Glomerular endothelial cell (primary cell): ENCODE measurements around the gene LY6G6D. TPM values are rescaled to one million over a fixed set of nuclear protein-coding genes. Genes with fewer than 3 reads are reported as not detected.

Experiments
- DNase-seq: peaks from one replicate; pipeline ENCODE4 v3.0.0-alpha.2; 2011; ENCODE audit warnings: low read depth, low spot score; ENCODE audit errors: extremely low read depth
- total RNA-seq: library from RNA; depleted of rRNA; stranded (reverse); fragments of >200 nt; gene quantifications from 2 replicates; pipeline ENCODE4 v1.2.3, GENCODE V29; 2015

The LY6G6D gene
- total RNA-seq, 1 donor from 2014 or later = not detected

- DNase-seq = no peak
These were observed 46.2 kb downstream of the LY6G6D start for GRCh38 chr6:31761343-31761742.

- no peak for DNase-seq
These were observed 47.2 kb downstream of the LY6G6D start, which contains the start of gene SAPCD1 for GRCh38 chr6:31762356-31762755. Gene SAPCD1 (plus strand): TSS chr6:31762656. CDS start chr6:31763055, 399 bp downstream.

DNA sequence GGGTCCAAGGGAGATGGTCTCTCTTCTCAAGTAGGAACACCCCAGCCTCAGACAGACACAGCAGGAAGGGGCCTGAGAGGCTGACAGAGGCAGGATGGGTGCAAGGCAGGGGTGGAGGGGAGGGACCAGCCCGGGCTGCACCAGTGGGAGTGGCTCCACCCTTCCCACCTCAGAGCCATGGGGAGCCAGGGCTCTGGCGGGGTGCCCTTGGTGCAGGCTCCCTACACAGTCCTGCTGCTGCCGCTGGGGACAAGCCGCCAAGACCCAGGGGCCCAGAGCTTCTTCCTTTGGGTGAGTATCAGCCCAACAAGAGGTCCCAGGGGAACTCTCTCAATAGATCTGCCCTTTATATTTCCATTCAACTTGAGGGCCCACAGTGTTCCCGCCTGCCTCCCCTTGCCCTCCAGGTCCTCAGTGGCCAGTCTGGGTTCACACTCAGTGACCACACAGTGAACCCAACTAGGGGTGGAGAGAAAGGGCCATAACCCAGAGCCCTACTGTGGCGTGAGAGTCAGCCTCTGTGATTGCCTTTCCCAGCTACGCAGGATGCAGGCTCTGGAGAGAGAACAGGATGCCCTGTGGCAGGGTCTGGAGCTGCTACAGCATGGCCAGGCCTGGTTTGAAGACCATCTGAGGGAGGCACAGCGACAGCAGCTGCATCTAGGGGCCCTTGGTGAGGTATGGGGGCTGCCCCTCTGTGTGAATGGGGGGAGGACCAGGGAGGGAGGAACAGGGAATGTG lies 47.9 kb downstream of the LY6G6D start:
- no peak for DNase-seq

- DNase-seq = no peak
These were observed 48.4 kb downstream of the LY6G6D start for GRCh38 chr6:31763619-31763940.

- no peak for DNase-seq
These were observed 49.0 kb downstream of the LY6G6D start for GRCh38 chr6:31764198-31764597.

- DNase-seq = no peak
These were observed 50.4 kb downstream of the LY6G6D start for GRCh38 chr6:31765559-31765909.

GRCh38 chr6:31765910-31766794 lies 51.0 kb downstream of the LY6G6D start:
- DNase-seq = no peak

DNA sequence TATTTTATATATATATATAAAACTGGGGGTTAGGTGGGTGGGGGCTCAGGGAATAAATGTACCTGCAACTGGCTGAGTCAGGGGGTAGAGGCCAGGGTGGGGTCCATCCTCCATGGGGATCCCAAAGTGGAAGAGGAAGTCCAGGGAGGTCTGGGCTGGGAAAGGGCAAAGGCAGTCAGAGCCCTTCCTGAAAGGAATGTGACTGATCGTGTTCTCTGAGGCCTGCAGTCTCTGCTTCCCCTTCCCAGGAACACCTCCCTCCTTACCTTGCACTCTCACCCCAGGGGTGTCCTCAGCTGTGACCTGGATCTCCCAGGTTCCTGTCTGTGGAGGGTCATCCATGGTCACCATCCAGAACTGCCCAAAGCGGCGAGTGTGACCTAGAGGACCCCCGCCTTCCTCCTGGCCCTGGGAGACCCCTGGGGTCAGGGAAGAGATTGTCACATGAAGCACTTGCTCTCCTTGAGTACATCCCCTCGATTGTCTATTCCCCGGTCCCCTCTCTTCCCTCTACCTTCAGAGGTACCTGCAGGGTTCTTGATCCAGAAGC lies 52.0 kb downstream of the LY6G6D start:
- DNase-seq = no peak

Other genes starting within 250 kb of the LY6G6D start
- 14.5 and 19.1 TPM in 2 replicates for gene MICB, start 217.2 kb upstream of the LY6G6D start, total RNA-seq
- gene MCCD1, start 186.4 kb upstream of the LY6G6D start, total RNA-seq = not detected in 2 replicates
- gene DDX39B, start 173.3 kb upstream of the LY6G6D start, total RNA-seq = 230 and 249 TPM in 2 replicates
- gene ATP6V1G2, start 168.7 kb upstream of the LY6G6D start, total RNA-seq = 0.18 and 1.2 TPM in 2 replicates
- 20.6 and 27.7 TPM in 2 replicates for gene NFKBIL1, start 167.7 kb upstream of the LY6G6D start, total RNA-seq
- gene LTA, start 143.1 kb upstream of the LY6G6D start, total RNA-seq = 0.53 TPM in 1 of 2 replicates, not detected in the other
- 0.88 and 4.4 TPM in 2 replicates for gene TNF, start 139.8 kb upstream of the LY6G6D start, total RNA-seq
- gene LTB, start 132.9 kb upstream of the LY6G6D start, total RNA-seq = 16.5 and 41.8 TPM in 2 replicates
- 0.87 and 0.99 TPM in 2 replicates for gene LST1, start 129.1 kb upstream of the LY6G6D start, total RNA-seq
- gene NCR3, start 122.3 kb upstream of the LY6G6D start, total RNA-seq = not detected in 2 replicates
- gene AIF1, start 100.1 kb upstream of the LY6G6D start, total RNA-seq = not detected in 2 replicates
- gene PRRC2A, start 94.6 kb upstream of the LY6G6D start, total RNA-seq = 125 and 166 TPM in 2 replicates
- gene BAG6, start 62.7 kb upstream of the LY6G6D start, total RNA-seq = 259 and 375 TPM in 2 replicates
- not detected in 2 replicates for gene APOM, start 59.5 kb upstream of the LY6G6D start, total RNA-seq
- 19.1 and 19.6 TPM in 2 replicates for gene C6orf47, start 54.6 kb upstream of the LY6G6D start, total RNA-seq
- 13.0 and 14.5 TPM in 2 replicates for gene GPANK1, start 50.4 kb upstream of the LY6G6D start, total RNA-seq
- gene CSNK2B, start 49.3 kb upstream of the LY6G6D start, total RNA-seq = 292 and 314 TPM in 2 replicates
- gene LY6G5B, start 45.4 kb upstream of the LY6G6D start, total RNA-seq = 2.6 and 7.9 TPM in 2 replicates
- gene LY6G5C, start 34.3 kb upstream of the LY6G6D start, total RNA-seq = 3.7 and 4.1 TPM in 2 replicates
- 35.7 and 49.2 TPM in 2 replicates for gene ABHD16A, start 12.0 kb upstream of the LY6G6D start, total RNA-seq
- gene LY6G6F, start 8.5 kb upstream of the LY6G6D start, total RNA-seq = not detected in 2 replicates
- gene LY6G6C, start 6.4 kb downstream of the LY6G6D start, total RNA-seq = not detected in 2 replicates
- gene MPIG6B, start 8.0 kb downstream of the LY6G6D start, total RNA-seq = not detected in 2 replicates
- gene DDAH2, start 14.0 kb downstream of the LY6G6D start, total RNA-seq = 110 and 138 TPM in 2 replicates
- 541 and 655 TPM in 2 replicates for gene CLIC1, start 21.2 kb downstream of the LY6G6D start, total RNA-seq
- 3.7 and 18.7 TPM in 2 replicates for gene MSH5, start 24.7 kb downstream of the LY6G6D start, total RNA-seq
- gene SAPCD1, start 47.3 kb downstream of the LY6G6D start, total RNA-seq = 3.3 and 3.9 TPM in 2 replicates
- gene VWA7, start 62.0 kb downstream of the LY6G6D start, total RNA-seq = 0.34 and 0.58 TPM in 2 replicates
- gene VARS1, start 80.4 kb downstream of the LY6G6D start, total RNA-seq = 90.9 and 105 TPM in 2 replicates
- 45.3 and 74.3 TPM in 2 replicates for gene LSM2, start 91.6 kb downstream of the LY6G6D start, total RNA-seq
- 0.44 and 0.53 TPM in 2 replicates for gene HSPA1L, start 99.9 kb downstream of the LY6G6D start, total RNA-seq
- gene HSPA1A, start 100.2 kb downstream of the LY6G6D start, total RNA-seq = 140 and 161 TPM in 2 replicates
- 76.3 and 95.3 TPM in 2 replicates for gene HSPA1B, start 112.4 kb downstream of the LY6G6D start, total RNA-seq
- gene NEU1, start 147.5 kb downstream of the LY6G6D start, total RNA-seq = 82.6 and 83.5 TPM in 2 replicates
- 0.05 and 1.7 TPM in 2 replicates for gene SLC44A4, start 163.6 kb downstream of the LY6G6D start, total RNA-seq
- 39.0 and 46.4 TPM in 2 replicates for gene EHMT2, start 182.3 kb downstream of the LY6G6D start, total RNA-seq
- gene ZBTB12, start 186.7 kb downstream of the LY6G6D start, total RNA-seq = 1.7 TPM in 2 replicates
- not detected in 2 replicates for gene C2, start 212.4 kb downstream of the LY6G6D start, total RNA-seq
- 0.53 and 2.3 TPM in 2 replicates for gene CFB, start 230.7 kb downstream of the LY6G6D start, total RNA-seq
- gene NELFE, start 243.6 kb downstream of the LY6G6D start, total RNA-seq = 101 and 117 TPM in 2 replicates
- gene SKIC2, start 243.8 kb downstream of the LY6G6D start, total RNA-seq = 42.1 and 46.3 TPM in 2 replicates